HEK293T (cell line): ENCODE results near the gene MED10.

Experiments
- CTCF ChIA-PET: fragments of 350-600 bp; formaldehyde crosslinking; extraction: SDS; loops from one replicate; lab custom pipeline; 2021; ENCODE audit warnings: antibody characterized with exemption, inconsistent platforms; lab: Yijun Ruan, JAX
- POLR2A ChIA-PET: fragments of 350-600 bp; formaldehyde crosslinking; extraction: SDS; loops from one replicate; lab custom pipeline; 2020; ENCODE audit warnings: antibody characterized with exemption, inconsistent platforms; lab: Yijun Ruan, JAX
- DNase-seq: peaks from one replicate; pipeline ENCODE4 v3.0.0; 2012; ENCODE audit warnings: mixed read lengths; ENCODE audit errors: extremely low spot score
- ARNT ChIP-seq: fragments of 450-650 bp; IDR thresholded peaks from 2 replicates; pipeline ENCODE4 v1.6.1; 2017; ENCODE audit warnings: mild to moderate bottlenecking
- BHLHE40 ChIP-seq: fragments of 450-650 bp; IDR thresholded peaks from 2 replicates; pipeline ENCODE4 v1.6.1; 2016; ENCODE audit warnings: mild to moderate bottlenecking, moderate library complexity, borderline replicate concordance
- CTBP1 ChIP-seq: fragments of 450-650 bp; IDR thresholded peaks from 2 replicates; pipeline ENCODE4 v1.6.1; 2016; ENCODE audit warnings: borderline replicate concordance
- ELF4 ChIP-seq: fragments of 450-650 bp; IDR thresholded peaks from 2 replicates; pipeline ENCODE4 v1.6.1; 2017; ENCODE audit warnings: antibody characterized with exemption
- FOXA1 ChIP-seq: fragments of 450-650 bp; IDR thresholded peaks from 2 replicates; pipeline ENCODE4 v1.6.1; 2016; ENCODE audit warnings: mild to moderate bottlenecking
- FOXK2 ChIP-seq: fragments of 450-650 bp; IDR thresholded peaks from 2 replicates; pipeline ENCODE4 v1.6.1; 2016; ENCODE audit warnings: mild to moderate bottlenecking
- FOXM1 ChIP-seq: fragments of 450-650 bp; IDR thresholded peaks from 2 replicates; pipeline ENCODE4 v1.6.1; 2017; ENCODE audit warnings: mild to moderate bottlenecking, borderline replicate concordance
- HDGF ChIP-seq: fragments of 450-650 bp; IDR thresholded peaks from 2 replicates; pipeline ENCODE4 v1.6.1; 2017; ENCODE audit warnings: antibody characterized with exemption, borderline replicate concordance
- L3MBTL2 ChIP-seq: fragments of 450-650 bp; conservative IDR thresholded peaks from 2 replicates; pipeline ENCODE4 v1.6.1; 2016; ENCODE audit warnings: mild to moderate bottlenecking
- LEF1 ChIP-seq: fragments of 450-650 bp; IDR thresholded peaks from 2 replicates; pipeline ENCODE4 v1.6.1; 2017; ENCODE audit warnings: mild to moderate bottlenecking, borderline replicate concordance
- NFRKB ChIP-seq: fragments of 450-650 bp; IDR thresholded peaks from 2 replicates; pipeline ENCODE4 v1.6.1; 2016; ENCODE audit warnings: mild to moderate bottlenecking, moderate library complexity
- SP1 ChIP-seq: fragments of 450-650 bp; IDR thresholded peaks from 2 replicates; pipeline ENCODE4 v1.6.1; 2017
- SUZ12 ChIP-seq: fragments of 450-650 bp; IDR thresholded peaks from 2 replicates; pipeline ENCODE4 v1.6.1; 2016; ENCODE audit warnings: mild to moderate bottlenecking
- TARDBP ChIP-seq: fragments of 450-650 bp; IDR thresholded peaks from 2 replicates; pipeline ENCODE4 v1.6.1; 2016
- ZNF384 ChIP-seq: fragments of 450-650 bp; IDR thresholded peaks from 2 replicates; pipeline ENCODE4 v1.6.1; 2016
- TF ChIP-seq, protein P1 (sequence below): fragments of 450-650 bp; IDR thresholded peaks from 2 replicates; pipeline ENCODE4 v1.6.1; 2016

MED10 gene

DNA sequence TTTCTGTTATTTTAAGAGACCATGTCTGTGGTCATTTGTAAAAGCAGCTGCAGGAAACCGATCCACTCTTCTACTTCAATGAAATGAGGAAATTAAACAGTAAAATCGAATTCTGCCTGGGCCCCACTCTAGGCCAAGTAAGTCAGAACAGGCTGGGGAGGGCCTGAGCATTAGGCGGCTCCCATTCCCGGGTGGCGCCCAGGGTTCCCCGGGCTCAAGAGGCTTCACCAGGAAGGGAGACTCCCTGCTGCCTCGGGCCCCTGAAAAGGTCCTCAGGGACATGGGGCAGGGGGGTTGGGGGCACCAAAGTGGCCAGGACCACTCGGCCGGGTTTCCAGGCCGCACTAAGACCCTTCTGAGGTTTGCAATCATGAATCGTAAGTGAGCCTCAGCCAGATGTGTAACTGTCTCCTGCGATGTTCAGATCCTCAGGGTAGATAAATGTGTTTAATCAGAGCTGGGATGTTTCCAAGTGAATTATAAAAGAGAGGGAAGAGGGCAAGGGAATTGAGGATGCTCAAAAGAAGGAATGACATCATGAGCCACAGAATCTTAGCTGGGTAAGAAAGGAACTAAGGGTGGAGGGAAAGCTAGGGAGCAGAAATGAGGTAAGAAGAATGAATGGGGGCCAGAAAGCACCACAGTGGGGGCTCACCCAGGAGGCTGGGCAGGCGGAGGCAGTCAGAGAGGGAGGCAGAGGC is 24.6 kb downstream of the MED10 start:
- ChIA-PET CTCF (no interaction called here), POLR2A (no interaction called here)
- no peak for DNase-seq
- TF ChIP-seq, protein P1, sequence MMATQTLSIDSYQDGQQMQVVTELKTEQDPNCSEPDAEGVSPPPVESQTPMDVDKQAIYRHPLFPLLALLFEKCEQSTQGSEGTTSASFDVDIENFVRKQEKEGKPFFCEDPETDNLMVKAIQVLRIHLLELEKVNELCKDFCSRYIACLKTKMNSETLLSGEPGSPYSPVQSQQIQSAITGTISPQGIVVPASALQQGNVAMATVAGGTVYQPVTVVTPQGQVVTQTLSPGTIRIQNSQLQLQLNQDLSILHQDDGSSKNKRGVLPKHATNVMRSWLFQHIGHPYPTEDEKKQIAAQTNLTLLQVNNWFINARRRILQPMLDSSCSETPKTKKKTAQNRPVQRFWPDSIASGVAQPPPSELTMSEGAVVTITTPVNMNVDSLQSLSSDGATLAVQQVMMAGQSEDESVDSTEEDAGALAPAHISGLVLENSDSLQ: no peak
- TF ChIP-seq FOXK2 (no peak), BHLHE40 (no peak), NFRKB (no peak), FOXM1 (no peak), SP1 (no peak), HDGF (no peak), ELF4 (no peak), CTBP1 (no peak), TARDBP (no peak), SUZ12 (no peak)

DNA sequence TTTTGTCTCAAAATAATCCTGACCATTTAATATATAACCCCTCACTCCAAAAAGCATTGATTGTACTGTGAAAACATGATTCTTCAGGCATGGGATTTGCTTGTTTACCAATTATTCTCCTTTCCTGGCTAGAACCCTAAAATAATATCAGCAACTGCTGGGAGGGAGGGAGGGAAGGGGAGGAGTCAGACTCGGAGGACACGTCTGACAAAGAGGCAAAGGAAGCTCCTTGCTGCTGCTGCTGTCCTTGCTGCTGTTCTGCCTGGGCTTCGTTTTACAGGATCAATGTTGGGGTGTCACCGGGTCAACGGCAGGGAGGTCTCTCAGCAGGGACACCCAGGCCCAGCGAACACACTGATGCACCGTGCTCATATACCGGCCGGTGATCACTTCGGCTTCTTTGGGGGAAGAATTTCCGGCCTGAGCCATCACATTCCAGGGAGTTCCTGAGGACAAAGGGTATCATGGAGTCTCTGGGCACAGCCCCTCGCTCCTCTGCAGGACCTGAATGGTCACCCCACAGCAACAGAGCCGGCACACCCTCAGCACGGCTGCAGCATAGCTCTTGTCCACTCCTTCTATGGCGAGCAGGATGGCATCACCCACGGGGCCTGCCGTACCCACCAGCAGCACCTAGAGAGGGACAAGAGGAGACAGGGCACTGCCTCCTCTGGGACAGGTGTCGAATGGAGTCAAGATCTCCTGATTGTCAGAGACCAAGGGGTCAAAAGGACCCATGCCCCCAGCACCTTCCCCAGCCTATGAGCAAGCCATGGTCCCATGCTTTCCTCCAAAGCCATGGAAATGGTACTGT is 27.9 kb downstream of the MED10 start:
- ChIA-PET POLR2A (no interaction called here), CTCF (no interaction called here)
- no peak for DNase-seq
- no peak for TF ChIP-seq ELF4
- no peak for TF ChIP-seq BHLHE40
- no peak for TF ChIP-seq CTBP1
- TF ChIP-seq, protein P1: no peak
- no peak for TF ChIP-seq ARNT
- no peak for TF ChIP-seq SP1
- no peak for TF ChIP-seq SUZ12
- no peak for TF ChIP-seq TARDBP
- TF ChIP-seq FOXM1: no peak
- TF ChIP-seq FOXA1: no peak
- TF ChIP-seq NFRKB: no peak
- TF ChIP-seq HDGF: no peak

DNA sequence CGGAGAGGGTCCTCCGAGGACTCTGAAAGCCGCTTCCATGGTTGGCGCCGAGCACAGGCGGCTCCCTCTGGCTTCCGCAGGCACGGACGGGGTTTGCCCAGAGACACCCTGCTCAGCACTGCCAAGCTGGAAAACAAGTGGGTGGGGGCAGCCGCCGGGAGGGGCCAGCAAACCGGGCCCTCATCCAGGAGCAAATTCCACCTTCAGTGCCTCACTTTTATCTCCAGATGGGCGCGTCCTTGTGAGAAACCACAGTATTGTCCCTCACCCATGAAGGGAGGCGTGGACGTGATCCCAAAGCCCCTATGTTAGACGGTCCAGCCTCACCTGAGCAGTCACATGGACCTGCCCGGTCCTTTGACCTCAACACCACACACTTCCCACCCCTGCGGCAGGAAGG is 29.0 kb downstream of the MED10 start:
- TF ChIP-seq HDGF: no peak
- no peak for TF ChIP-seq CTBP1
- TF ChIP-seq SUZ12: no peak
- TF ChIP-seq, protein P1: no peak
- no peak for TF ChIP-seq LEF1
- no peak for TF ChIP-seq TARDBP
- TF ChIP-seq L3MBTL2: no peak
- no peak for TF ChIP-seq SP1
- TF ChIP-seq FOXK2: no peak
- TF ChIP-seq ELF4: no peak
- TF ChIP-seq ARNT: no peak
- POLR2A ChIA-PET: no interaction called here
- no peak for DNase-seq
- CTCF ChIA-PET: no interaction called here

DNA sequence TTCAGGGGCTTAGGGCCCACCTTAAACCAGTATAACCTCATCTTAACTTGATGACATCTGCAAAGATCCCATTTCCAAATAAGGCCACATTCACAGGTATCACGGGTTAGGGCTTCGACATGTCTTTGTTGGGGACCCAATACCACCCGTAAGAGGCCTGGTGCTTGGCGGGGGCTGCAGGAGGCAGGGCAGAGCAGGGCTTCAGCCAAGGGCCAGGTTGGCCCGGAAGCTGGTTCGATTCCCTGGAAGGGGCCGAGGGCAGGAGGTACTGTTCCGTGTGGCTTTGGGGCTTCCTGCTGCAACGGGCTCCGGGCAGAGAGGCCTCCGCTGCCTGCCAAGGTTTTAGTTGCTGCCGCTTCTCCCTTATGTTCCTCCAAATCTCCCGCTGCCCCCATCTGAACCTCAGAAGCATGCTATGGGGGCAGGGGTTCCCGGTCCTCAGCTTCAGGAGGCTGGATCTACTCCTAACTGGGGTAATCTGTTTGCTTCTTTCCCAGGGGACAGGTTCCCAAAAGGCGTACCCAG is 29.8 kb downstream of the MED10 start:
- ChIA-PET CTCF (no interaction called here), POLR2A (no interaction called here)
- TF ChIP-seq, protein P1: no peak
- TF ChIP-seq FOXM1: no peak
- TF ChIP-seq NFRKB: no peak
- TF ChIP-seq ARNT: no peak
- TF ChIP-seq CTBP1: no peak
- TF ChIP-seq SP1: no peak
- no peak for TF ChIP-seq FOXK2
- TF ChIP-seq HDGF: no peak
- no peak for TF ChIP-seq ZNF384
- TF ChIP-seq BHLHE40: no peak
- no peak for TF ChIP-seq FOXA1
- TF ChIP-seq L3MBTL2: no peak
- no peak for TF ChIP-seq SUZ12
- TF ChIP-seq ELF4: no peak
- no peak for DNase-seq

DNA sequence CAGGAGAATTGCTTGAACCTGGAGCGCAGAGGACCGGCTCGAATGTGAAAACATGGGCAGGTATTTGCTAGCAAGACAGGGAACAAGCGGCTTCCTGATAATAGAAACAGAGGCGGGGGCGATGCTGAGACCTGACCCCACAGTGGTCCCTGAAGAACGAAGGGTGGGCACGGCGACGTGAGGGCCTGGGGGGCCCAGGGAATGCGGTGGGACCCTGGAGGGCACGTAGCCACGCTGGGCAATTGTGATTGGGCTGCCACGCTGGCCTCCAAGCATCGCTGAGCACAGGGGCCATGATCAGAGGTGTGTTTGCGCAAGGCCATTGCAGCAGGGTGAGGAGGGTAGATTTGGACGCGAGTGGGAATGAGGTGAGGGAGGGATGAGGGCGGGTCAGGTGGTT is 30.7 kb downstream of the MED10 start:
- CTCF ChIA-PET: no interaction called here
- DNase-seq: no peak

More for the DNA sequence above, 30.7 kb downstream of the MED10 start:
- TF ChIP-seq LEF1: no peak
- TF ChIP-seq FOXM1: no peak
- no peak for TF ChIP-seq FOXK2
- no peak for TF ChIP-seq SP1
- TF ChIP-seq, protein P1: no peak
- POLR2A ChIA-PET: no interaction called here
